NCI-H510A (cell line): ENCODE measurements around the gene SLC38A2.

Experiments
- DNase-seq: peaks from one replicate; lab custom pipeline; 2025; lab: John Stamatoyannopoulos, UW

The SLC38A2 gene

DNA sequence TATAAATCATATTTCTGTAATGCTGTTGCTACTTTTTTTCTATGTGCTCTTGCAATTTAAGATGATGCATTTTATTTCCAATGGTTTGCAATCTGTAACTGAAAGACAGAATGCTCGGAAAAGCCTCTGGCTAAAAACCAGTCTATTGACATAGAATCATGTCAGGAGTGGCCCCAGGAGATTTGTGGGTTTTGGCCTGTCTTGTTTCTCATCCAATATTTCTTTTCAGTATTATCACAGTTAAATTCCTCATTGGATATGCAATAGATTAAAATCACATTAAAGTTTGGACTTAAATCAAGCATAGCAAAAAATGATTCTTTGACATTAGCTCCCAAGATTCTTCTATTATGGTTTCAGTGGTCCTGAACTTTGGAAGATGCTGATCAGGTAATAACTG lies 19.1 kb upstream of the SLC38A2 start:
- DNase-seq = no peak

DNA sequence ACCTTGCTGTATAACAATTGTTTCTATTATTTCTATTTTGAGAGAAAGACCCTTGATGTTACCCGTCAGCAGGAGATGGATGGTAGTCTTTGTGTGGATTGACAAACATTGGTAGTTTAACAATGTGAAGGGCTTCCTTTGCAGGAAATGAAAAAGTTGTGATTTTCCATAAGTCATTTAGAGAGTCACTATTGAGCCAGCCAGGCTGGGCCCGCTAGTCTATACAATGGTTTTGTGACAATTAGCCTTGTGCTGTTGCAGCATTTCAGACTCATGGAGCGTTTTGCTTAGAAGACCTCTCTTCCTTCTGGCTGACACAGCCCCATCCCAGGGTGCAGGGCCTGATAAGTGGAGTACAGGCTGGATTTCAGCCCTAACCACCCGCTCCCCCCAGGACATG lies 18.3 kb upstream of the SLC38A2 start:
- no peak for DNase-seq

DNA sequence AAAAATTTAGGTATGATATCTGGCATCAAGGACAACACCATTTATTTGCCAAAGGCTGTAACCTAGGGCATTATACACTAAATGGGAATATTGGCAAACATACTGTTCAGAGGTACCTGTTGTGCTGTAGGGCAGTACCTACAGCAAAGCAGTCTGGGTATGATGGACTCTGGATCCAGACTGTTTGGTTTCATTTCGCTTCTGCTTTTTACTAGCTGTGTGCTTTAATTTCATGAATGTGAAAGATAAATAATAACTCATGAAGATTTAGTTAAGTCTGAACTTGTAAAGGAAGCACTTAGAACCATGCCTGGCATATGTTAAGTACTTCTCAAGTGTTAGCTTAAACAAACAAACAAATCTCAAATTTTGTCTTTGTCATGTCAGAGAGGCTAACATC lies 17.7 kb upstream of the SLC38A2 start:
- DNase-seq = no peak

DNA sequence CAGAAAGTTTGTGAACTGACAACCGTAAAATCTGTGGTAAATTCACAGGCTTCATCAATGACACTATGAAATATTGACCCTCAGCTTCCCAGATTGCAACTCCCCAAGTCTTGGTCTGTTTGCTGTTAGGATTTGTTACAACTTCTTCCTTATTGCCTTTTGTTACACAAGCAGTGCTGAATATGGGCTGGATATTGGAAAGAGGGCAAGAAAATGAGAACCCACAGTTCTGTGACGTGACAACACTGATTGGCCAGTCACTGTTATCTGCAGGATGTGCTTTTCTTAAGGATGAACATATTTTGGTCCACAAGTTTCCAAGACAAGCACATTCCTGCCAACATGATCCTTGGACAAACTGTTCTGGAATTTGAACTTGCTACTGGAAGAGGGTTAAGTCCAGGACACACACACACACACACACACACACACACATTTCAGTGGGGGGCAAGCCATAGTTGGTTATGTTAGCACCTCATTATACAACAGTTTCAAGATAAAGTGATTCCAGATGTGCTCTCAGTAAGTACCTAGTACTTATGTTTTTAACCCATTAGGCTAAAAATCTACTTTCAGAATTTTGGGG lies 16.6 kb upstream of the SLC38A2 start:
- no peak for DNase-seq

DNA sequence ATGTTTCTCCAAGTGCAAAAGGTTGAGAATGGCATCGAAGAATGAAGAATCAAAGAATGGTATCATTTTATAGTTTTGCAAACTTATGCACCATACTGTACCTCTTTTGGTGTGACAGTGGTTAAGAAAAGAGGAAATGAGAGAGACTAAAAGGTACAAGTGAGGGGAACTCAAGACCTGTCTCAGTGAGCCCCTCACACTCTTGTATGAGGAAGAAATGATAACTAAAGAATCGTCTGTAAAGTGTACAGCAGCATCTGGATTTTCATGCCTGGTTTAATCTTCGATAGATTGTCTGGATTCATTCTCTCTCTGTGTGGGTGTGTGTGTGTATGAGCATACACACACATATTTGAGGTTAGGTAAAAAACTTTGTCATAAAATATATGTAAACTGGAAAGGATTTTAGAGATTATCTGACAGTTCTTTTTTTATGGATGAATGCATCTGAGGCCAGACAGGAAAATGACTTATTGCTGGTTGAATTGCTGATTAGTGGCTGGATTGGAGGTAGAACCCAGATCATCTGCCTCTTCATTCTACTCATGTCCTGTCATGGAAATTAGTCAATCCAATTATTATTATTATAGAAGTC lies 16.0 kb upstream of the SLC38A2 start:
- no peak for DNase-seq

GRCh38 chr12:46387670-46388069 lies 15.1 kb upstream of the SLC38A2 start:
- no peak for DNase-seq

GRCh38 chr12:46386877-46387629 lies 14.5 kb upstream of the SLC38A2 start:
- no peak for DNase-seq

DNA sequence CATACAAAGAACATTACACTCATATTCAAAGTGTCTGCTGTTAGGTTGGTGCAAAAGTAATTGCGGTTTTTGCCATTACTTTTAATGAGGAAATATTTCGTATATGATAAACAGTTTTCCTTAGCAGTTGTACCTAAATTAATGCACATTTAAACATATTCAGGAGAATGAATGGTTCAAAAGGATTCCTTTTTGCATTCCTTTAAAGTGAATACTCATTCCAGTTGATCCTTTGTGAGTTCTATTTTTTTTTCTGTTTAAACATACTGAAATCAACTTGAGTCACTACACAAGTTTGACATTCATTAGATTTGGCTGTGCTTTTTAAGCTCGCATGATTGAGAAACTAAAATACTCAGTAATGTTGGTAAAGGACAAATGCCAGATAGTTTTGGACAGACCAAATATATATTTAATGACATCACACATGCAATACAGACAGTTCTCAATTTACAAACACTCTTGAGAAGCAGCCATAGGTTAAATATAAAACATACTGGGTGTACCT lies 13.8 kb upstream of the SLC38A2 start:
- no peak for DNase-seq

DNA sequence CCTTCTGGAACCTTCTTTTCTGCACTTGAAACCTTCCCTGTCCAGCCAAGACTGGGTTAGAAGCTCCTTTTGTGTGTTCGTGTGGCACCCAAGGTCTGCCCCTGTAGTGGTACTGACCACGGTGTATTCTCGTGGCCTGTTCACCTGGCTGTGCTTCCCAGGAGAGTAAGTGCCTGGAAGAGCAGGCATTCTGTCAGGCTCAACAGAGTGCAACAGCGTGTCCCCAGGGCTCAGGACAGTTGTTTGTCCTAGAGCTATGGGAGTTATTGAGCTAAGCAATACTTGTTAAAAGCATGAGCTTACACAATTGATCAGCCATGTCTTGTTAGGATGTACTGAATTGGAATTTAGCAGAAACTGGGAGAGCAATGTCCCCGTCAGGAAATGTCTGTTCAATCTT lies 12.9 kb upstream of the SLC38A2 start:
- no peak for DNase-seq

DNA sequence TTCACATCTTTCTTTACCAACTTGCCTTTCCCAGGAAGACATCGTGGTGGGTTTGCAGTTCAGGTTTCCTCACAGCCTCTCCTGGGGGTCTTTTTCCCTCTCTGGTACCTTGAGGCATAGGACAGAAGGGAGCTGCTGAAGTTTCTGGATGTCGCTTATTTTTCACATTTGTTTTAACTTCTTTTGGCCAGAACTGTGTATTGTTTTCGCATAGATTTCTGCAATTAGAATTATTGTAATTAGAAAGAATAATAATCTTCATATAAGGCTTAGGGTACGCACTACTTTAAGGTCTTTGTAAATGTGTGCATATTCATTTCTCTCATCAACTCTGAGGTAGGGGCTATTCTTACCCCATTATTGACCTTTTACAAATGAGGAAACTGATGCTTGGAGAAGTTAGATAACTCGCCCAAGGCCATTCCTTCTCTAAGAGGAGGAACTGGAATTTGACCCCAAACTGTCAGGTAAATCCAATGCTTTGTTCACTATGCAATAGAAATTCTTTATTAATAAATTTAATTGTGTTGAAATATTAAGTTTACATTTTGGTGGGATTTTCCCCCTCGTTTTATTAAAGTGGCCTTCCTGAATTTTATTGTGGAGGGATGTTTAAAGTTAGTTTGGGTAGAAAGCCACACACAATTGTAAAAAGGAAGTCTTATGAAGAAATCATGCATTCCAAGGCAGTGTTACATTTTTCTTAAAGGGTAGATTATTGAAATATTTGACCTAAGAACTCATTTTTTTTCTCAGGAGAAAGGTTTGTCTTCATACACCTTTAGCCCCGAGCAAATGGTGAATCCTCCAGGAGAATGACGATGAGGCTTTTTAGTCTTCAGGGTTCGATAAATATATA lies 12.1 kb upstream of the SLC38A2 start:
- DNase-seq = no peak

DNA sequence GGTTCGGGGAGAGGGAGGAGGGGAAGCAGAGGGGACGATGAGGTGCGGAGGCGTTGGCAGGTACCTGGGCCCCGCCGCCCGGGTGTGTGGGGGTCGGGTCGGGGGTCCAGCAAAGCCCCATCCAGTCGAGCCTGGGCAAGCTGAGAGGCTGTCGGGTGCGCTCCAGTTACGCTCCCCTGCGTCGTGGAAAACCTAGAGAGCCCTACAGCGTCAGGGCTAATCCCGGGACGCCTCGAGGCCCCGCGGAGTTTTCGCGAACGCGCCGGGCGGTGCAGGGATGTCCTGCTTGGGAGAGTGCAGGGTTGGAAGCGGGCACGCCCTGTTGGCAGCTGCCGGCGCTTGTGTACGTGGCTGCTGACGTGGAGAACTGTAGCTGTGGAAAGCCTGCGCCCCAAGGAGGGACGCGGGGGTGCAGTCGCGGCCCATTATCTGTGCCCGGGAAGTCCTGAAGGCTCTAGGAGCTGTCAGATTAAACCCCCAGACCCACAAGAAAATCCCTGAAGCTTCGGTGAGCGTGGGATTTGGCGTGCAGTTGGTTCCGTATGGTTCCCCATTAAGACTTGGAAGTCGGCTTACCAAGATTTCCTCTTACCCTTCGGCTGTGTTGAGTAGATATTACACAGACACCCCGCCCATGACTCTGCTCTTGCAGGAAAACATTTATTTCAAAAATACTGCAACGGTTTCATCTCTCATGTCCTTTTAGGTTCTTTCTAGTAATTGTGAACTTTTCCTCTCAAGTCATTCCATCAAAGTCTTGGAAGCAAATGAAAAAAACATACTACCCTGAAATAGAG lies 11.3 kb upstream of the SLC38A2 start:
- no peak for DNase-seq

- peak; percentile 81 for DNase-seq
These were observed 10.5 kb upstream of the SLC38A2 start for GRCh38 chr12:46382964-46383653.

- no peak for DNase-seq
These were observed 9.9 kb upstream of the SLC38A2 start for GRCh38 chr12:46382408-46382963.

GRCh38 chr12:46380881-46381280 lies 8.3 kb upstream of the SLC38A2 start:
- no peak for DNase-seq

- no peak for DNase-seq
These were observed 7.6 kb upstream of the SLC38A2 start for GRCh38 chr12:46380022-46380796.

GRCh38 chr12:46379352-46379751 lies 6.8 kb upstream of the SLC38A2 start:
- no peak for DNase-seq

GRCh38 chr12:46378530-46378929 lies 6.0 kb upstream of the SLC38A2 start:
- DNase-seq = no peak

DNA sequence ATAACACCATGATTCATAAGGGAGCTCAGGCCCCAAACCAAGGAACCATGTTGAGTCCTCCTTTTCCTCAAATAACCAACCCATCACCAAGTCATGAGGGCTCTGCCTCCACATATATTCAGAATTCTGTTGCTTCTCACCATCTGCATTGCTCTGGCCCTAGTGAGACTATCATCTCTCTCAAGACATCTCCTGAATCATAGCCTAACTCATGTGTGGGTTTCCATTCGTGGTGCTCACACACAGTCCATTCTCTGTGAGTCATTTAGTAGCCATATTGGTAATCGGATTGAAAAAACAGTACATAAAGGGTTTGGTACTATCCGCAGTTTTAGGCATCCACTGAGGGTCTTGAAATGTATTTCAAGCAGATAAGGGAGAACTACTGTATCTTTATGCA lies 5.1 kb upstream of the SLC38A2 start:
- DNase-seq = no peak

- no peak for DNase-seq
These were observed 4.0 kb upstream of the SLC38A2 start for GRCh38 chr12:46376579-46376978.

DNA sequence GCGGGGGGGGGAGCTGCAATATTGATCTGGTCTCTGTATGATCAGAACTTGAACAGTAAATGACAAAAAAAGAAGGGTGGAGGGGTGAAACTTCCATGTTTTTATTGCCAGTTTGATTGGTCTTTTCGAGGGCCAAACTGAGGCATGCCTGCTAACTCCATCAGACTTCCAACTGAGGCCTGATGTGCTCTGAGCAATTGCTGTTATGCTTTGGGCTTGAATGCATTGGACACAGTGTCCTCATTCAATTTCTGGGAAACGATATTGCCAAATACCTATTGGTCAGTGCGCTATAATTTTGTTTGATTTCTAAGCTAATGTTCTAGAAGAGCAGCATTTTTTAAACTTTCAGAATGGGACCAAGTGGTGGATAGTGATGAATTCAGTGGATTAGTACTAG lies 2.1 kb upstream of the SLC38A2 start:
- DNase-seq = no peak
